Hematopoietic multipotent progenitor cell treated with erythropoietin and hydrocortisone succinate and interleukin-3 and kit ligand, for 4 days (in vitro differentiated cells): Measurements from ENCODE around the gene TSC22D1.
A peak's percentile ranks its signal among the peaks of the same experiment; 100 is the strongest.
"Not testable (repeated sequence)": the region's sequence is repeated elsewhere in the genome, so short reads cannot be mapped to it uniquely, and the experiment has no call there.

Source experiments
- DNase-seq: peaks from one replicate; pipeline ENCODE4 v3.0.0-alpha.2; 2015

TSC22D1 gene

DNA sequence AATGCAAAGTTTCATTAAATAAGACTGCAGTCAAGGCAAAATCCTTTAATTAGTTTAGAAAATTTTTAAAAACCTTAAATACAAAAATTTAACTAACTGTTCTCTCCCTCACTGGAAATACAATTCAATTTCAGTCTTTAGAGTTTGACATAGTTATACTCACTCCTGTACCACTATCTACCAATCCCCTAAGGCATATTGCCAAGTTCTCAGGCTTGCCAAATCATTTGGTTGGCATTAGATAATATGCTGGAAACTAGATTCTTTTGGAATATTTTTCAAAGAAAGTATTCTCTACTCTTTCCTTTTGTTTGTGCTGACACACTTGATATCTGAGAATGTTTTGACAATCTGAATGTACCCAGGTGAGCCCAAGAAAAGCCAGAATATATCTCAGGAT is 77.2 kb downstream of the TSC22D1 start:
- DNase-seq = peak; percentile 44

DNA sequence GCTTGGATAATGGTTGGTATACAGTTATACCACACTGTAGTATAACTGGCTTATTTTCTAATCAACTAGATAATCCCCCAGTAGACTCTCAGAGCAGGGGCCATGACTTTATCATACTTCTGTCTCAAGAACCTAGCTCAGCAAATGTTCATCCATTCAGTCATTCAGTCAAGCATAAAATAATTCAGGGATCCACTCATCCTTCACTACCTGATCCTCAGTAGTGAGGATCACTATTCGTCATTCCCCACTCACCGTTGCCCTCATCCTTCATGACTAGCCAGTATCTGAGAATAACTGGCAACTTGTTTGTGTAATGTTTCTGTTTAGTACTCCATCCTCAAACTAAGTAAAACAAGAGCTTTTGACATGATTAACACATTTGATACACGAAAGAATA is 77.6 kb downstream of the TSC22D1 start:
- no peak for DNase-seq

DNA sequence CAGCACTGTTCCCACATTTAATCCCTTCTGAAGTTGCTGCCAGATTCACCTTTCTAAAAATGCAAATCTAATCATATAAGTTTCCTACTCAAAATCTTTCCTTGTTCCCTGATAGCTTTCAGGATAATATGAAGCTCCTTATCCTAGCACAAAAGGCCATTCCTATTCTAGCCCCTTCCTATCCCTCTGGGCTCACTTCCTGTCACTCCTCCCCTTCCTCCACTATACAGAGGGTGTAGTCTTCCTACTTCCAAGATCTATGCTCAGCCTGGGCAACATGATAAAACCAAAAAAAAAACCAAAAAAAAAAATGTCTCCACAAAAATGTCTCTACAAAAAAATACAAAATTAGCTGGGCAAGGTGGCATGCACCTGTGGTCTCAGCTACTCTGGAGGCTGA is 78.3 kb downstream of the TSC22D1 start:
- no peak for DNase-seq

DNA sequence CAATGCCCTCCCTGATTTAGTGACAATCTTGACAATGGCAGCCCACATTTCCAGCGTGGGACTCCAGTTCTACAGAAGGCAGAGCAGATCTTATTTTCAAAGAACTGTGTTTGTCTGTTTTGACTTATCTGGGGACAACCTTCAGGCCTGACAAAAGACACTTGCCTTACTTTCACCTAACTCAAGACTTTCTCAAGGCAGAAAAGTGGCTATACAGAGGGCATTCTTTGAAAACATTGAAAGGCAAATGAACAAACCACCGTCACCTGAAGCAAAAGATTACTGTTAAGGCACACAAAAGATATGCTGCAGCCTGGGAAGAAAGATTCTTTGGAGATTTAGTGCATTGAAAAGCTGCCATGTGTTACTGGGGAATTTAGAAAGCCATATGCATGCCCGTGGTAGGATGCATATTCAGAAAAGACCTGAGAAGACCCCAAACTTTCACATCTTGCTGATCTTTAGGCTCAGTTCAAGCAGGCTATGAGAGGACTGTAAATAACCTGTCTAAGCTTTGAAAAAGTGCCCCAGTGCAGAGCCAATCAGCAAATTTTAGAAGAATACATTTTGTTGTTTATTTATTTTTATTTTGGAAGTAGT is 82.8 kb downstream of the TSC22D1 start:
- no peak for DNase-seq

DNA sequence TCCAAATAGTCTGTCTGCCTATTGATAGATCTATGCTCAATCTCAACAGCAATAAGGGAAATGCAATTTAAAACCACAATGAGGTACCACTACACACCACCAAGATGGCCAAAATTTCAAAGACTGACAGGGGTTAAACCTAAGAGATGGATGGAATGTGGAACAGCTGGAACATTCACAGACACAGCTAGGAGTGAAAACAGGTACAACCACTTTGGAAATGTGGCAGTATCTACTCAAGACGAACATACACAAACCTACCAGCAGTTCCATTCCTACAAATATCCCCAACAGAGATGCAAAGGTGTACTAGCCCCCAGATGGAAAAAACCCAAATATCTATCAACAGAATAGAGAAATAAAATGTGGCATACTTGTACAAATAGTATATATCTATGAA is 86.4 kb downstream of the TSC22D1 start:
- DNase-seq = no peak

DNA sequence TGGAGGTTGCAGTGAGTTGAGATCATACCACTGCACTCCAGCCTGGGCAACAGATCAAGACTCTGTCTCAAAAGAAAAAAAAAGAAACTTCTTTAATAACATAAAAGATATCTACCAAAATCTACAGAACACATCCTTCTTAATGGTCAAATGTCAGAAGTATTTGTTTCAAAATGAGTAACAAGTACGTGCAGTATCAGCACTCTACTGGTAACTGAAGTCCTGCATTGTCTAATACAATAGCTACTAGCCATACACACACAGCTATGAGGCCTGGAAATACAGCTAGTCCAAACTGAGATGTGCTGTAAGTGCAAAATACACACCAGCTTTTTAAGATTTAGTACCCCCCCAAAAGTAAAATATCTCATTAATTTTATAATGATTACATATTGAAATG is 88.1 kb downstream of the TSC22D1 start:
- no peak for DNase-seq

DNA sequence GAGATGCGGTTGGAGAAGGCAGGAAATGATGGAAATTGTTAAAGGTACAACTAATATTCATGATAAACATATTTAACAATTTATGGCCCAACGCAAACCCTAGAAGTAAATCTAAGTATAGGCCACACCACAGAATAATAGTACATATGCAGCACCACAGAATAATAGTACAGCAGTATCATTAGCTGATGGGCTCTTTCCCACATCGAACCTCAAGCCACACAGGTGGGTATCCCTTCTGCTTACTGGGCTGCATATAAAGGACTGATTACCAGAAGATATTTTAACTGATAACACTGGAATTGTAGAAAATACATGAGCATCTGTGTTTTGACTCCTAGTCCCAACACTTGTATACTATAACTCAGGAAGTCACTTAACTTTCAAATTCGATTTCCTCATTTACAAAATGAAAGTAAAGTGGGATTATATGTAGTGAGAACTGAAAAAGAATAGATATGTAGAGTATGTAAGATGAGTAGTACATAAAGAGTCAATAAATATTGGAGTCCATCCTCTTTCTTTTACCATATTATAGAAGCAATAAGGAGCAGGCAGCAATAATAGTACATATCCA is 91.5 kb downstream of the TSC22D1 start:
- DNase-seq = no peak

DNA sequence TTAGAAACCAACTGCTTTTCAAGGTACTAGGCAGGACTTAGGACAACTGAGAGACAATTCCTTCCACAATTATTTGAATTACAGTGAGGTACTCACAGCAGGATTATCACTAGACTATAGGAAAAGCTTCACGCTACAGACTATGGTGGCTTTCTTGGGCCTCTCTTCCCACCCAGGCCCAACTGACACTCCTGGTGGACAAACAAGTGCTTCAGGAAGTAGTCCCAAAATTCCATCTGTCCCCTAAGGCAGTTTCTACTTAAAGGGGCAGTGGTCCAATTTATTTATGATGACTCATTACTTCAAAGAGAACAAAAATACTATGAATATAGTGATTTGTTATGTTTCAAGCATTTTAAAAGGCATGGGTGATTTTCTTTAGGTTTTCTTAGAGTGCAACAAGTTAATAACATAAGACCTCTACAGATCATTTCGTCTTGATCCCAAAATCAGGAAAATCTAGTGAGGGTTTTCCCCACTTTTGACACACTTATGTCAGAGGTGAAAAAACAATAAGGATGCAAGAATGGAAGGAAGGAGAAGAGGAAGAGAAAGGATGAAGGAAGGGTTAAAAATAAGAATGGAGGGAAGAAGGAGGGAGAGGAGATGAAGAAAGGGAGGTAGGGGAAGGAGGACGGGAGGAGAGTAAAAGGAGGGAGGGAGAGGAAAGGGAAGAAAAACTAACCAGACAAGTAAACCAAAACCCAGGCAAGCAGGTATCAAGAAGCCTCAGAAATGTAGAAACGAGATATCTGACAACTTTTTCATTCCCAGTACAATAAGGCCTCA is 101.8 kb downstream of the TSC22D1 start:
- no peak for DNase-seq

DNA sequence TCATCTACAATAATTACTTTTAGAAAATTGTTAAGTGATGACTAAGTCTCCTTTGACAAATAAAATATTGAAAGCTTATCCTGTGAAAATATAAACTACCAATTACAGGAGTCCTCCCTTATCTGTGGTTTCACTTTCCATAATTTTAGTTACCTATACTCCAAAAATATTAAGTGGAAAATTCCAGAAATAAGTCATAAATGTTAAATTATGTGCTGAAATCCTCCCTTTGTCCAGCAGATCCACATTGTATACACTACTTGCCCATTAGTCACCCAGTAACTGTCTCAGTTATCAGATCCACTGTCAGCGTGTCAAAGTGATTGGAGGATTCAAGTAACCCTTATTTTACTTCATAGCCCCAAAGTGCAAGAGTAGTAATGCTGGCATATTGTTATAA is 104.4 kb downstream of the TSC22D1 start:
- DNase-seq = no peak

DNA sequence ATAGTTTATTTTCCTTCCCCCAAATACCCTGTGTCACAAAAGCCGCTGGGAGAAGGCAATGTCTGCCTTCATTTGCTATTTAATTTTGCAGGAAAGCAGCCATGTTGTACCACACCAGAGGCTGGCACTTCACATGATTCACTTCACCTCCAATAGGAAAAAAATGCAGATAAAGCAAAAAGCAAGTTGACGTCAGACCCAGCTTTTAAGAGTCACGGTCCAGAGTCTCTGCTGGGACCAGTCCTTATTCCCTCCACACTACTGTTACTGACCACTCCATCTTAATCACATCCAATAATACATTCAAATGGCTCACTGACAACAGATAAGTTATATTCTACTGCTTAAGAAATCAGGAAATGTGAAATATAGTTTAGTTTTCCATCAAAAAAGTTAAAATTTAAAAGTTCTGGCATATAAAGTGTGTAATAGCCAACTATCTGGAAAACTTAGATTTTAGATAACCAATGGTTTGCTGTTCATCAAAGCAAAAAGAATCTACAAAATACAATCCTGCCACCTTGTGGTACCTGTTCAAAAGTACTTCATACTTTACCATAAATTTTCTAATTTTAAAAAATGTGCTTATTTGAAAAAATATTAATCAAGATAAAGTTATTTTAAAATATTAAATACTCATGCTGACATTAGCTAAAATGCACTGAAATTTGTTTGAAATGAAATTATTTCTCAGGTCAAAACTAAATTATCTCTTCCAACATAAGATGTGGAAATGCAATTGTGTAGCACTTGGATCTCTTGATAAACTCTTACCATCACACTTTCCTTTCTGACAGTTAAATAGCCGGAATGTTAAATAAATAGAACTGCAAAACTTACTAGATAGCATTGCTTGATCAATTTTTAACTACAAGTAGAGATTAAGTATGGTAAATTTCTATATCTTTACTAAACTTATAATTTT is 105.2 kb downstream of the TSC22D1 start:
- DNase-seq = peak; percentile 74

DNA sequence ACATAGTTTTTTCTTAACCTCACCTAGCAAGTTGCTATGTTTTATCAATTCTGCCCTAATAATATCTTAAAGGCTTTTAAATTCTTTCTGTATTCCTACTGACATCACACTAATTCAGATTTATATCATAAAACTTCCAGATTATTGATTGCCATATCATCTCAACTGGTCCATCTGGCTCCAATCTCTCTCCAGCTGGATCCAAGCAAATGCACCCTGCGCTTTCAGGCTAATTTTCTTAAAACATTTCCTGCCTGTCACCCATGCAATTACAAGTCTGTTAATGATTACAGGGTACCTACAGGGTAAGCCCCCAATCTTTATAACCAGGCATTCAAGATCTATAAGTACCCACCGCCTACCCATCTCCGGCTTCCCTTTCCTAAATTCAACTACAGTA is 107.3 kb downstream of the TSC22D1 start:
- DNase-seq = no peak

DNA sequence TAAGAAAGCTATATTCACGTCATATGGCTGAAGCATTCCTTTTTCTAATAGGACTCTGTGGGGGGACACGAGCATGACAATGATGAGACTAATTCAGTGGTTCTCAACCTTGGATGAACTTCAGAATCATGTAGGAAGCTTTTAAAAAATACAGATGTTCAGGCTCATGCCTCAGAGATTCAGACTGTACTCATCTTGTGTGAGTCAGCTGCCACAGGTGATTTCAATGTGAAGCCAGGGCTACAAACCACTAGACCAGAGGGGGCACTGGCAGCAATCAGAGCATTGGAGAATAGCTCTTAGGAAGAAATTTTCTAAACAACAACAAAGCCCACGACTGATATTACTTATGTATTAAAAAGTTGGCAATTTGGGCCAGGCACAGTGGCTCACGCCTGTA is 110.8 kb downstream of the TSC22D1 start:
- no peak for DNase-seq

DNA sequence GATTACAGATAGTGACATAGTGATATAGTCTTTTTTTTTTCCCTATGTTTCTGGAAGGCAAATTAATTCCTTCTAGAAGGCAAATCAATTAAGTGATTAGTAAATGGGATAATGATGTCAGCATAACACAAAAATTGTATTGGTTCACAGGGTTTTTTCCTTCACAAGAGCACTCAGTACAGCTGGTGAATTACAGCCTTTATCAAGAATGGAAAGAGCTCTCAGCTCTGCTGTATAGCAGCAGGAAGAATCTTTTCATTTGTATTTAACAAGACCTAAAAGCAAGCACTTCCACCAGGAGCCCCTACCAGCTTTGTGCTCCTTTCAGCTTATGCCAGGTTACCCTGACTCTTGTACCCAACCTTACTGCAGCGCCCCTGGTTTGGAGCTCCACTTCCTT is 111.7 kb downstream of the TSC22D1 start:
- no peak for DNase-seq

DNA sequence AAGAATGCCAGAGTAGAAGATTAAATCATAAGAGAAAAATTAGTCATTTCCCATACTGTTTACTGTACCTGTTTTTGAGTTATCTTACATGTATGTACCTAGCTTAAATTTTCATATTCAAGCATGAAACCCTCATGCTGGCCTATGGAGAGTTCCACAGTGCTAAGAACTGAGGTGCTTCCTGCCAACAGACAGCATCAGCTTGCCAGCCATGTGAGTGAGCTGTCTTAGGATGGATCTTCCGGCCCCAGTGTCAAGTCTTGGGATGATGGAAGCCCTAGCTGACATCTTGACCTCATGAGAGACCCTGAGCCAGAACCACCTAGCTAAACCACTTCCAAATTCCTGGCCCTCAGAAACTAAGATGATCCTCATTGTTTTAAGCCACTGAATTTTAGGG is 112.4 kb downstream of the TSC22D1 start:
- no peak for DNase-seq

DNA sequence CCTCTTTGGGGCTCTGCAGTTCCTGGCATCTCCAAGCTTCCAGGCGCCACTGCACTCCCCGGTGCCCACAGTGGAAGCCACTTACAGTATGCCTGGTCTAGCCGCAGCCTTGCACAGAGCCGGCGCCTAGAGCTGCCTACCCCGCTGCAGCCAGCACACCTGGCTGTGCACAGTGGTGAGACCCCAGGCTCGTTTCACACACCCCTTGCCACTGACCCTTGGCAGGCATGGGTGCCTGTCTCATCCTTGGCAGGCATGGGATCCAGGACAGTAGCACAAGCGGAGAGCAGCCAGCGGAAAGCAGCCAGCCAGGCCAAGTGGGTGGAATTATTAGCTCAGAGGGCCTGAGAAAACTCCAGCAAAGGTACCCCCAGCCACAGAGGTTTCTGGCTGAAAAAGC is 116.5 kb downstream of the TSC22D1 start:
- no peak for DNase-seq

DNA sequence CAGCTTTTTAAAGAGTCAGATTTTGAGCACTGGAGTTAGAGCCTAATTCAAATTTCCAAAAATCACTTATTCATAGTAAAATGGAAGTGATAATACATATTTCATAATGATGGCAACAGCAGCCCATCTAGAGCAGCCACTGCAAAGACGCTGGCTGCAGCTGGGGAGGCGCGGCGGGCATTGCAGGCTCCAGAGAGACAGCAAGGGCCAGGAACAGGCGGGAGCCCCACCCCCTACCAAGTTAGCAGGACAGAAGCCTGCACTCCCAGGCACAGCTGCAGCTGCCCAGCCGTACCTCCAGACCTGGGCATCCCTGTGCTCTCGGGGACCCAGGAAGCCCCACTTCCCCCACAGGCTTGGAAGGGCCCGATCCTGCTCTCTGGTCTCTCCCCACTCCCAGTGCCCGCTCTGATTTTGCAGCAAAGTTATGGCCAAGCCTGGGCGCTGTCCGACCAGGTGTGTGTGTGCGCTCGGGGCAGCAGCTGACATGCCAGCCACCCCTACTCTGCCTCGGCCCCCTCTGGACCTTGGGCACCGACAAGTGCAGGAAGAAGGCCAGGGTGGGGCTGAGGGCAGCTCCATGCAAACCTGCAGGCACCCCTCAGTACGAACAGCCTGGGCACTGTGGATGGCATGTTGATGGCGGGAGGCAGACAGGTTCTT is 117.7 kb downstream of the TSC22D1 start:
- no peak for DNase-seq

DNA sequence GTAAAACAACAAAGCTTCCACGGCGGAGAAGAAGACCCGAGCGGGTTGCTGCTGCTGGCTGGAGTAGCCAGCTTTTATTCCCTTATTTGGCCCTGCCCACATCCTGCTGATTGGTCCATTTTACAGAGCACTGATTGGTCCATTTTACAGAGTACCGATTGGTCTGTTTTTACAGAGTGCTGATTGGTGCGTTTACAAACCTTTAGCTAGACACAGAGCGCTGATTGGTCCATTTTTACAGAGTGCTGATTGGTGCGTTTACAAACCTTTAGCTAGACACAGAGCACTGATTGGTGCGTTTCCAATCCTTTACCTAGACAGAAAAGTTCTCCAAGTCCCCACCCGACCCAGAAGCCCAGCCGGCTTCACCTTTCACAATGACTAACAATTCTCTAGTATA is 119.9 kb downstream of the TSC22D1 start:
- not testable (repeated sequence) for DNase-seq

DNA sequence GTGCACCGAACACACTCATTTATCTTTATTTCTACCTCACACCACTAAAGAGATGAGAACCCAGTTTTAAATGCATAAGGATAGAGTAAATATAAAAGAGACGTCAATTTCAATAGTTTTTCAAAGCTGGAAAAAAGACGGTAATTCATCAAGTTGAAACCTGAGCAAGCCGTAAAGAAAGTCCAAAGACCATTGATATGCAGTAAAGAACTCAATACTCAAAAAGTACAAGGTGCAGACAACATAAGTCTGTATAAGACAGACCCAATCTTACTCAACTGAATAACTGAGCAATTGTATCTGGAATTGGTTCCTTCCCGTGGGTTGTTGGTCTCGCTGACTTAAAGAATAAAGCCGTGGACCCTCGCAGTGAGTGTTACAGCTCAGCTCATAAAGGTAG is 120.4 kb downstream of the TSC22D1 start:
- no peak for DNase-seq

DNA sequence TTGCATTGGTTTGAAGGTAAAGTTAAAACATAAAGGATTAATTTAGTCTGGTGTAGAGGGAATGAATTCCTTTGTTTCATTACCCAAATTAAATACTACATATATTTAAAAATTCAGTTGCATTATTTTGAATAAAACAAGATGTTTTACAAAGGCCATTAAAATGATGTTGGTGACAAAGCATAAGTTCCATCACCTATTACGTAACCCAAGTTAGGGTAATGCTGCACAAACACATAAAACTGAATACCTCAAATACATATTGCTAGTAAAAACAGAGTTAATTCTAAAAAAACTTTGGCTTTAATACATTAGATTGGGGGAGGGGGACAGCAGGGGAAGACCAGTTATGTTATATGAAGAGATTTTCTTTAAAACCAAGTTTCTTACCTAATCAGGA is 122.2 kb downstream of the TSC22D1 start:
- DNase-seq = no peak

DNA sequence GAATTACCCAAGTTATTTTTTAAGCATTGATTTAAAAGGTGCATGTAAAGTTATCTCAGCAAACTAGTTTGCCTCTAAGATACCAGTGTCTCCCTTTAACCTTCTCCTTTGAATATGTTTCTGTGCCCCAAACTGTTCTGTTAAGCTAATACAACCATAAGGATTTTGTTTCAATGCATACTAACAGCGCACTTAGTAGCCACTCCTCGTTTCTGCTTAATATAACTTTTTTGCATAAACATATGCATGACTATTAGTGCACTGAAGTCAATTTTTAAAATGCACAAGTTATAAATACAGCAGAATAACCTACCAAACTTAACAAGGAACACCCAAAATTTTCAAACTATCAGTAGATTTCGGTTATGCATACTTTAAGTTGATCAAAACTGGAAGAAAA is 123.1 kb downstream of the TSC22D1 start:
- no peak for DNase-seq

DNA sequence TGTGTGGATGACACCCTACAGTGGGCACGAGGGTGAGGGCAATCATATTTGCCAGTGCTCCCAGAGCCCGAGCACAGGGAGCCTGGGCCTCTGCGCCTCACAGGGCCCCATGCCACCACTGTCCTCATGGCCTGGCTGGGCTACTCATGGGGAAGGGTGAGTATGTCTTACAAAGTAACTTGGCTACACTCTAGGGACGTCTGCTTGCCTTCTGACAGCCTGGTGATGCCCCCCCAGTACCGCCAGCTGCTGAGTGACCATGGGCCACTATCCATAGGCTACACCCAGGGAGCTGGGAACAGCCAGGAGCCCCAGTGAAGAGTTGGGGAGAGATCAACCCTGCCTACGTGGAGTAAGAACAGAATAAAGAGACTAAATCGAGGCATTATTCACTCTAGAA is 123.7 kb downstream of the TSC22D1 start:
- DNase-seq = no peak

DNA sequence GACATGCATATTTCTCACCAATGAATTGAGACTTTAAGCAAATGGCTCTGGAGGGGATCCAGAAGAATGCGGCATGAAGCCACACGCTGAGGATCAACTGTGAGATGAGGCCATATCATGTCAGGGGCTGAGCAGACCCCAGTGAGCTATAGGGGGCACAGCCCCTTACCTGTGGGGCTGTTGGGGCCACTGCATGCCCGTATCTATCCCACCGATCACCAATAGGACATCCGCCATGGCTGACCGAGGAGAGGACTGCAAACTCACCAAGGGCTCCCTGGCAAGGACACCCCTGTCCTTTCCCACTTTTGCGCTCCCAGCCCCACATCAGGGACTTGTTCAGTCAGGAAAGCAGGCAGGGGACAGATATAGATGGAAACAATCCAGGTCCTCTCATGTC is 124.5 kb downstream of the TSC22D1 start:
- no peak for DNase-seq

DNA sequence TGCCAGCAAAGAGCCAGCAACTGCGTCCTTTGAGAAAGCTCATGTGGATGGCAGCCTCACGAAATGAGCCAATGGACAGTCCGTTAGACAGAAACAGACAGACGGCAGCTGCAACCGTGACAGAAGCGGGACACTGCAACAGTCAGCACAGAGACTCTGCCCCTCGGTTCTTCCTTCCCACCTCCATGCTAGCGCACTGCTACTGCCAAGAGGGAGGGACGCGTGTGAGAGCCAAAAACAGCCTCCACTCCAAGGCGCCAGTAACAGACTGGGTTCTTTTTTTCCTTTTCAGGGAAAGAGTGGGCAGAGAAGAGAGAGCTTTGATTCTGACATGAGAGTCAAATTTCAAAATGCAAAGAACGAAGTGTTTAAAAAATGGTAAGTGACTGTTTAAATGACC is 125.0 kb downstream of the TSC22D1 start:
- DNase-seq = no peak
